ELR (cell line): ENCODE measurements around the gene EEF2KMT.
"Not testable (repeated sequence)": the region's sequence is repeated elsewhere in the genome, so short reads cannot be mapped to it uniquely, and the experiment has no call there.

ENCODE experiments used
- DNase-seq: peaks from one replicate; pipeline ENCODE4 v3.0.0-alpha.2; 2015; ENCODE audit warnings: low read depth

EEF2KMT gene

DNA sequence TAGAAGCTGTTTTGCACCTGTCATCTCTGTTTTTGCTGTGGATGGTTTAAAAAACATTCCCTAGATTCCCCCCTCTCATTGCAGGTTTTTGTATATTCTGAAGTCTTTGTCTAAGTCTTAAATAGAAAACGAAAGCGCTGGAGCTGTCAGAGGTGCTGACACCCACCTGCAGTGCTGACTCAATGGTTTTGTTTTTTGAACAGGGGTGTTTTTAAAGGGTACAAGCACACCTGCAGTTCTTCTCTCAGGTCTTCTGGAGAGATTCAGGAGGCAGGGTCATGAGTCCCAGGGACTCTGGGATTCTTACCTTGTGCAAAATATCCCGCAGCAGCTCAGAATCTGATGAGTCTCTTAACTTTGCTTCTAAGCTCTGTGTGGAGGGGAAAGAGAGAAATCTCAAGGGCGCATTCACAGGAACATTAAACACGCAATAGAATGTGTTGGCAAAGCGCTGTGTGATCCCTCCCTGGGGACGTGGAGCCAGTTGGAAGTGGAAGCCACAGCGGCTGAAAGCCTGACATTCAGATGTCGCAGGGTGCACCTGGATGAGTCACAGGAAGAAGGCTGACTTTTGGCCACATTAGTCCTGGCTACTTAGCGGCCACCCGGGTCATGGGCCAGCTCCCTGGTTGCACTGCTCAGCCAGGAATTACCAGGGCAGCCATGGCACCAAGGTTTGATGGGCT lies 2.3 kb downstream of the EEF2KMT start:
- DNase-seq: not testable (repeated sequence)

DNA sequence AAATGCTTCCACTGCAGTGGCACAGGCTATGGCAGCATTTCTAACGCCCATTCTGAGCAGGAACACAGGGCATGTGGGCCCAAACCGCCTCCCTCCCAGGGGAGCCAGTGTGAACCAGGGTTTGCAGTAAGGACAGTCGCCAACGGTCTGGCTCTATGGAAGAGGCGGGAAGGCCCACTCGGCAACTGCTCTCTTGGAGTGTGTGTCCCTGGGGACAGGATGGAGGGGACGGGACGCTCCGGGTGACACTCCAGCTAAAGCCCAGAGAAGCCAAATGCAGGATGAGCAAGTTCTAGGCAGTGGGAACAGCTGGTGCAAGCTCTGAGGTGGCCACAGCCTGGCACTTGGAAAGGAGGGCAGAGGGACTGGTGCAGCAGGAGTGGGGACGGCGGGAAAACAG lies 3.8 kb downstream of the EEF2KMT start:
- DNase-seq: not testable (repeated sequence)

DNA sequence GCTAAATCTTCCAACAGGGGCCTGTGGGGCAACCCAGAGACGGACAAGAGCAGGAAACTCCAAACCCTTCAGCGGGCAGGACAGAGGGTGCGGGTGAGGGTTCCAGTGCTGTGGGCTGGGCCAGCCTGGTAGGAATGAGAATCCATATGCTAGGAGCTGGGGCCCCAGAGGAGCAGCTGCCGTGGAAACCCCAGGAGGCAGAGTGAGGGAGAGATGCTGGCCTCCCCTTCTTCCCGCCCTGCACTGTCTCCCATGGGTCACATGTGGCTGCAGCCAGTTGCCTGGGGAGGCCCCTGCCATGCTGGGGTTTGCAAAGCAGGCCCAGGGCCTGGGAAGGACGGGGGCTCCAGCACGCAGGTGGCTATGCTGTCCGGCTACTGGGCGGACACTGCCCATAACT lies 4.5 kb downstream of the EEF2KMT start:
- DNase-seq: not testable (repeated sequence)

- not testable (repeated sequence) for DNase-seq
Measured at GRCh38 chr16:5090592-5090991, 7.0 kb downstream of the EEF2KMT start.

GRCh38 chr16:5089911-5090555 lies 7.6 kb downstream of the EEF2KMT start:
- DNase-seq: not testable (repeated sequence)

GRCh38 chr16:5088936-5089335 lies 8.7 kb downstream of the EEF2KMT start:
- not testable (repeated sequence) for DNase-seq

- not testable (repeated sequence) for DNase-seq
Measured at GRCh38 chr16:5088086-5088790, 9.4 kb downstream of the EEF2KMT start.

- not testable (repeated sequence) for DNase-seq
Measured at GRCh38 chr16:5085716-5086115, 11.9 kb downstream of the EEF2KMT start.

- peak; percentile 58 for DNase-seq
Measured at GRCh38 chr16:5084802-5085201, 12.8 kb downstream of the EEF2KMT start.

- DNase-seq: not testable (repeated sequence)
Measured at GRCh38 chr16:5084099-5084731, 13.4 kb downstream of the EEF2KMT start.

GRCh38 chr16:5083646-5084045 lies 13.9 kb downstream of the EEF2KMT start:
- DNase-seq: not testable (repeated sequence)

GRCh38 chr16:5080996-5081395 lies 16.6 kb downstream of the EEF2KMT start:
- DNase-seq: not testable (repeated sequence)

DNA sequence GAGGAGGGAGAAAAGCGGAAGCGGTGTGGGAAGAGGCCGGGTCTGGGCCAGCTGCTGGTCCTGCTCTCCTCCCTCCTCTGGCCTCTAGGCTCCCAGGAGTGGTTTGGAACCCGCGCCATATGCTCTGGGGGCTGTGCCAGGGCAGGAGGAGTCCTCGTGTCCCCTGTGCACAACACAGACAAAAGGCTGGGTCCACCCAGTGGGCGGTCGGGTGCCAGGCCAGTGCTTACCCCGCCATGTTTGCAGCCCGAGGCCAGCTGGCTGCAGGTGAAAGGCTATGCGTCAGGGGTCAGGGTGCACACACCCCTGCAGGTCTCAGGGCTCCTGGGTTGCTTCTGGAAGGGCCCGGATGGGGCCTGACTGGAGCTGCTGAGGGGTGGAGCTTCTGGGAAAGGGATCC lies 17.1 kb downstream of the EEF2KMT start:
- DNase-seq: not testable (repeated sequence)

GRCh38 chr16:5078626-5079025 lies 19.0 kb downstream of the EEF2KMT start:
- no peak for DNase-seq

- DNase-seq: no peak
Measured at GRCh38 chr16:5077304-5077703, 20.3 kb downstream of the EEF2KMT start.

GRCh38 chr16:5075637-5076036 lies 22.0 kb downstream of the EEF2KMT start:
- no peak for DNase-seq

DNA sequence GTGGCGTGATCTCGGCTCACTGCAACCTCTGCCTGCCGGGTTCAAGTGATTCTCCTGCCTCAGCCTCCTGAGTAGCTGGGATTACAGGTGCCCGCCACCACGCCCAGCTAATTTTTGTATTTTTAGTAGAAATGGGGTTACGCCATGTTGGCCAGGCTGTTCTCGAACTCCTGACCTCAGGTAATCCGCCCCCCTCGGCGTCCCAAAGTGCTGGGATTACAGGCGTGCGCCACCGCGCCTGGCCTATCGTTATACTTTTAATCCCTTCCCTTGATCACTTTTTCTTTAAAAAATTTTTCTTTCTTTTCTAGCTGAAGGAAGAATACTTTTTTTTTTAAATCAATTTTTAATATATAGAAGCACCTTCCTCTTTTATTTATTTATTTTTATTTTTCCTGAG lies 23.8 kb downstream of the EEF2KMT start:
- not testable (repeated sequence) for DNase-seq

DNA sequence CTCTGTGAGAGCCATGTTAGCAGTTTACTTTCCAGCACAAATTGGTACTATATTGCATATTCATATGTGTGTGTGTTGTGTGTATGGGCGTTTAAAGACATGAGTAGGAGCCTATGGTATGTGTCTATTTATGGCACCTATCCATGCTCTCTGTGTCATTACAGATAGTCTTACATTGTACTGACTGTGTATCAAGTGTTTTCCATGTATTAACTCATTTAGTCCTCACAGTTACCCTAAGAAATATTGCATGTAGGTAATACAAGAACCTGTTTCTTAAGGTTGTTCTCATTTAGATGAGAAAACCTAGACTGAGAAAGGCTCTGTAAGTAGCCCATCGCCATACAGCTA lies 24.3 kb downstream of the EEF2KMT start:
- peak; percentile 32 for DNase-seq

- no peak for DNase-seq
Measured at GRCh38 chr16:5072334-5073278, 25.0 kb downstream of the EEF2KMT start.

DNA sequence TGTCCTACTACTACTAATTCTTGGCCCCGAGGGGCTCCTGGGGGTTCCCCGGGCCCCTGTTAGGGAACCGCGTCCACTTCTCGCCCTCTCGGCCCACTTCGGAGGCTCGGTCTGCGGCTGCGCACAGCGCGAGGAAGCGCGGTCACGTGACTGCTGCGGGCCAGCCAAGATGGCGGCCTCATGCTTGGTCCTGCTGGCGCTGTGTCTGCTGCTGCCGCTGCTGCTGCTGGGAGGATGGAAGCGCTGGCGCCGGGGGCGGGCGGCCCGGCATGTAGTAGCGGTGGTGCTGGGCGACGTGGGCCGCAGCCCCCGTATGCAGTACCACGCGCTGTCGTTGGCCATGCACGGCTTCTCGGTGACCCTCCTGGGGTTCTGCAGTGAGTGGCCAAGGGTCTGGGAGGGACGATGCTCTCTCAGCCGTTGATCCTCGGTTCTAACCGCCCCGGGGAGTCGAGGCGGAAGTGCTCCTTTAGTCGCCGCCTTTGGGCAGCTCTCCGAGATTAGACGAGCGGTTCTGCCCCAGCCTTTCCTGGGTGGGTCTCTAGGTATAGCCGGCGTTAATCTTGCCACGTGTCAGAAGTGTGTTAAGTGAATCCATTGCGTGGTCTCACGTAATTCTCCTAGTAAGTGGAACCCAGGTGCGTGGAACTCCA lies 25.8 kb downstream of the EEF2KMT start, which contains the start of gene ALG1:
Gene ALG1 (plus strand): TSS at position 163 of the 653 bp plus-strand sequence. CDS start 7 bp downstream, at position 170.
- peak; percentile 85 for DNase-seq

GRCh38 chr16:5071341-5071680 lies 26.3 kb downstream of the EEF2KMT start:
- DNase-seq: no peak
